B cell (primary cell): ENCODE measurements around the gene STK16. TPM values are rescaled to one million over a fixed set of nuclear protein-coding genes. Genes with fewer than 3 reads are reported as not detected.

ENCODE experiments used
- ATAC-seq: fragments of 200-7000 bp; cut with Tn5 transposase; one replicate; pipeline ENCODE4 v1.10.0; 2021; ENCODE audit warnings: low read depth, mild to moderate bottlenecking, moderate number of reproducible peaks, moderate library complexity
- CTCF ChIA-PET: fragments of 350-600 bp; sonication (Branson Sonifier 250); formaldehyde crosslinking; loops from one replicate; lab custom pipeline; 2021; ENCODE audit warnings: antibody characterized with exemption, inconsistent platforms; lab: Charles Lee
- POLR2A ChIA-PET: fragments of 350-600 bp; sonication (Branson Sonifier 250); formaldehyde crosslinking; loops from one replicate; lab custom pipeline; 2021; ENCODE audit warnings: antibody characterized with exemption; lab: Charles Lee
- DNase-seq: peaks from one replicate; pipeline ENCODE4 v3.0.0; 2013
- H2AFZ ChIP-seq: 2 replicates; pipeline ENCODE4 v1.6.1; 2012; ENCODE audit warnings: mild to moderate bottlenecking, low read depth, low read length; ENCODE audit not compliant: insufficient read depth, poor library complexity, severe bottlenecking
- H3K27ac ChIP-seq, 2 donors: 1 replicate in 1 of 2; 2 replicates in 1 of 2; pipeline ENCODE4 v1.5.1; 2012 to 2013; ENCODE audit warnings: low read length in 2 of 2, mild to moderate bottlenecking in 2 of 2, moderate library complexity in 1 of 2
- H3K27me3 ChIP-seq, 4 experiments: fragments of 200-600 bp in 1 of 4; sonication (generic) in 1 of 4; replicated peaks in 1 of 4; 1 replicate in 2 of 4; 2 replicates in 2 of 4; pipeline versions ENCODE4 v1.6.1 to v1.7.0; 2013 to 2016; ENCODE audit warnings: low read length in 3 of 4, mild to moderate bottlenecking in 2 of 4, mixed read lengths in 1 of 4, moderate library complexity in 1 of 4; ENCODE audit not compliant: insufficient read depth in 4 of 4, control insufficient read depth in 3 of 4; ENCODE audit errors: control extremely low read depth in 1 of 4
- H3K36me3 ChIP-seq, 2 experiments: replicated peaks in 1 of 2; 1 replicate in 1 of 2; 2 replicates in 1 of 2; pipeline versions ENCODE4 v1.6.1 to v1.7.1; 2013; ENCODE audit warnings: low read length in 1 of 2; ENCODE audit not compliant: insufficient read depth in 2 of 2, control insufficient read depth in 1 of 2; ENCODE audit errors: control extremely low read depth in 1 of 2, extremely low read depth in 1 of 2
- H3K4me1 ChIP-seq, 2 donors: fragments of 200-600 bp in 1 of 2; sonication (generic) in 1 of 2; 1 replicate in 1 of 2; 2 replicates in 1 of 2; pipeline versions ENCODE4 v1.5.1 to v1.6.1; 2013 to 2017; ENCODE audit warnings: low read length in 2 of 2; ENCODE audit not compliant: control insufficient read depth in 2 of 2, insufficient read depth in 2 of 2
- H3K4me2 ChIP-seq: replicated peaks from 2 replicates; pipeline ENCODE3; 2012; ENCODE audit warnings: mild to moderate bottlenecking, low read depth, low read length; ENCODE audit not compliant: poor library complexity, severe bottlenecking
- H3K4me3 ChIP-seq, 5 experiments: fragments of 200-600 bp in 1 of 5; sonication (generic) in 1 of 5; 1 replicate in 3 of 5; 2 replicates in 2 of 5; pipeline versions ENCODE4 v1.5.1 to v1.7.0; 2011 to 2016; ENCODE audit warnings: low read length in 4 of 5, mild to moderate bottlenecking in 4 of 5, low read depth in 2 of 5, control low read depth in 1 of 5, moderate library complexity in 1 of 5; ENCODE audit not compliant: insufficient read depth in 1 of 5; ENCODE audit errors: control extremely low read depth in 1 of 5, extremely low read depth in 1 of 5
- H3K79me2 ChIP-seq: fragments of 200-600 bp; sonication (generic); one replicate; pipeline ENCODE4 v1.6.0; 2016; ENCODE audit warnings: low read length; ENCODE audit not compliant: control insufficient read depth, insufficient read depth
- H3K9ac ChIP-seq: fragments of 200-600 bp; sonication (generic); 2 replicates; pipeline ENCODE4 v1.6.1; 2017; ENCODE audit warnings: mild to moderate bottlenecking, low read length, moderate library complexity
- H3K9me3 ChIP-seq, 3 donors: one replicate each; pipeline versions ENCODE4 v1.6.1 to v1.7.1; 2013; ENCODE audit warnings: low read length in 2 of 3; ENCODE audit not compliant: control insufficient read depth in 2 of 3, insufficient read depth in 1 of 3; ENCODE audit errors: control extremely low read depth in 1 of 3
- H4K20me1 ChIP-seq: 2 replicates; pipeline ENCODE4 v1.6.0; 2012; ENCODE audit warnings: mild to moderate bottlenecking, low read length; ENCODE audit not compliant: insufficient read depth, control insufficient read depth, poor library complexity, severe bottlenecking
- H3K27ac Mint-ChIP-seq: one replicate; pipeline ENCODE4 v1.8.0; 2021; ENCODE audit warnings: mixed read lengths
- H3K27me3 Mint-ChIP-seq: one replicate; pipeline ENCODE4 v1.8.0; 2021; ENCODE audit warnings: mixed read lengths
- H3K4me1 Mint-ChIP-seq: one replicate; pipeline ENCODE4 v1.8.0; 2021; ENCODE audit warnings: mixed read lengths
- H3K4me3 Mint-ChIP-seq: one replicate; pipeline ENCODE4 v1.8.0; 2021; ENCODE audit warnings: mixed read lengths
- H3K9me3 Mint-ChIP-seq: one replicate; pipeline ENCODE4 v1.8.0; 2022; ENCODE audit warnings: mixed read lengths; ENCODE audit not compliant: insufficient read depth
- EZH2 ChIP-seq: IDR thresholded peaks from 2 replicates; pipeline ENCODE4 v1.6.1; 2012; ENCODE audit warnings: borderline replicate concordance, low read depth, mild to moderate bottlenecking, moderate library complexity, low read length; ENCODE audit not compliant: insufficient read depth, poor library complexity, severe bottlenecking
- WGBS: methylation state at CpG from one replicate; pipeline ENCODE4 v1.1.5; 2013; ENCODE audit warnings: missing lambda C conversion rate; ENCODE audit not compliant: insufficient coverage; 5-methylcytosine and 5-hydroxymethylcytosine counted together
- intact Hi-C: fragments of 100-400 bp; cut with micrococcal nuclease; formaldehyde crosslinking; loops from one replicate; pipeline ENCODE4 v1.10.0; 2022
- polyA plus RNA-seq: library from polyadenylated mRNA; depleted of rRNA; stranded (reverse); fragments of >200 nt; gene quantifications from 2 replicates; pipeline ENCODE4 v1.2.3, GENCODE V29; 2012
- total RNA-seq, 2 donors: library from RNA; stranded (reverse); fragments of 120-200 nt in 1 of 2; gene quantifications; 1 replicate in 1 of 2; 2 replicates in 1 of 2; pipeline versions ENCODE4 v1.2.3 to v1.2.4, GENCODE V29; 2013 to 2022
- TF ChIP-seq, protein P1 (sequence below): fragments of 200-600 bp; IDR thresholded peaks from one replicate; pipeline ENCODE4 v1.8.0; 2022; ENCODE audit warnings: antibody characterized with exemption, mild to moderate bottlenecking

The STK16 gene
- total and polyA plus RNA-seq, 2 donors (not counting 1 experiment from before 2014, with no cell fraction given) = 29.0 to 60.1 TPM

DNA sequence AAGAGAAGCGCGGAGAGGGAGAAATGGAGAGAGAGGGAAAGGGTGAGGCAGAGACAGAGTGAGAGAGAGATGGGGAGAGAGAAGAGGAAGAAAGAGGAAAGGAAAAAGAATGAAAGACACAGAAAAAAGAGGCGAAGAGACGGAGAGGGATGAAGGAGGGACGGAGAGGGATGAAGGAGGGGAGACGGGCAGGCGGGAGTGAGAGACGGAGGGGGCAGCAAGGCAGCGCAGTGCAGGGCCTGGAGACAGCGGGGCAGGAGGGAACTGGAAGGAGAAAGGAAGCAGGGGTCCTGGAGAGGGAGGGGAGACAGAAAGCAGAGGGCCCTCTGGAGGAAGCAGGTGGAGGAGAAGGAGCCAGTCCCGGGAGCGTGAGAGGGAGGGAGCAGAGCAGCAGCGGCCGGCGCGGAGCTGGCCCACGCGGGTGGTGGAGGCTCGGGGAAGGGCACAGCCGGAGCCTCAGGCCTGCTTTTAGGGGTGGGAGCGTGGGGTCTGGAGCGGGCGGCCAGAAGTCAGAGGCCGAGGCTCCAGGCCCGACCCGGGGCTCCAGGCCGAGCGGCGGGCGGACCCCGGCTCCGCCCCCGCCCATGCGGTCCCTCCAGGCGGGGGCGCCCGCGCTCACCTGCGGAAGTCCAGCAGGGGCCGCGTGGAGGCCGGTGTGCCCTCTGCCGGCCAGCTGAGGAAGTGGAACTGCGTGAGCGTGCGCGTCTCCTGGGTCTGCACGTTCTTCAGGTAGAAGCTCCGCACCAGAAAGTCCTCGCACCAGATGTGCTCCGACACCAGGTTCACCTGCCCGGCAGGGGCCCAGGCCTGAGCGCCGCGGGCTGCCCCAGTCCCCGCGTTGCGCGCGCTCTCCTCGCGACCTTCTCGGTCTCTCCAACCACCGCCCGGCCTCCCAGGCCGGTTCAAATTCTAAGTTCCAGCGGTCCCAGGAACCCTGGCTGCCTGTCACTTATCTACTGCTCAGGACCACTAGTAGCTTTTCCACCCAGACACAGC lies 49.4 kb downstream of the STK16 start:
- H3K4me1 Mint-ChIP-seq = peaks cover 16% of the 10 kb centered on the region
- WGBS = 4% methylated on average over 67 of the region's 67 CpGs
- no peaks in the 10 kb centered on the region for H3K27me3 Mint-ChIP-seq
- no peaks in the 10 kb centered on the region for H3K9me3 Mint-ChIP-seq
- peak overlapping the region; percentile 74 for H3K27ac Mint-ChIP-seq
- H3K9ac ChIP-seq = peak overlapping the region; percentile 67
- H3K4me3 ChIP-seq = peak overlapping the region in 4 of 5 experiments; percentile 48 to 67 (median 60)
- TF ChIP-seq, protein P1, sequence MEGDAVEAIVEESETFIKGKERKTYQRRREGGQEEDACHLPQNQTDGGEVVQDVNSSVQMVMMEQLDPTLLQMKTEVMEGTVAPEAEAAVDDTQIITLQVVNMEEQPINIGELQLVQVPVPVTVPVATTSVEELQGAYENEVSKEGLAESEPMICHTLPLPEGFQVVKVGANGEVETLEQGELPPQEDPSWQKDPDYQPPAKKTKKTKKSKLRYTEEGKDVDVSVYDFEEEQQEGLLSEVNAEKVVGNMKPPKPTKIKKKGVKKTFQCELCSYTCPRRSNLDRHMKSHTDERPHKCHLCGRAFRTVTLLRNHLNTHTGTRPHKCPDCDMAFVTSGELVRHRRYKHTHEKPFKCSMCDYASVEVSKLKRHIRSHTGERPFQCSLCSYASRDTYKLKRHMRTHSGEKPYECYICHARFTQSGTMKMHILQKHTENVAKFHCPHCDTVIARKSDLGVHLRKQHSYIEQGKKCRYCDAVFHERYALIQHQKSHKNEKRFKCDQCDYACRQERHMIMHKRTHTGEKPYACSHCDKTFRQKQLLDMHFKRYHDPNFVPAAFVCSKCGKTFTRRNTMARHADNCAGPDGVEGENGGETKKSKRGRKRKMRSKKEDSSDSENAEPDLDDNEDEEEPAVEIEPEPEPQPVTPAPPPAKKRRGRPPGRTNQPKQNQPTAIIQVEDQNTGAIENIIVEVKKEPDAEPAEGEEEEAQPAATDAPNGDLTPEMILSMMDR = peak; percentile 99
- no peak for TF ChIP-seq EZH2
- H3K4me3 Mint-ChIP-seq = peak overlapping the region; percentile 80
- intact Hi-C loops = loop anchor here (1.0 to 5.0 kb wide), 5 partner anchors 15 to 93 kb away; partner anchors contain the start of genes ABCB6, ANKZF1, ATG9A and DNAJB2
- H3K4me2 ChIP-seq = peak overlapping the region; percentile 93
- ChIA-PET POLR2A (interaction anchor here (0.6 to 3.7 kb wide), 15 partner anchors 10 to 136 kb away, joined by 3 to 42 read pairs (median 5); partner anchors contain the start of genes ANKZF1, ATG9A, CNPPD1 and DNAJB2), CTCF (interaction anchor here (0.7 to 10.3 kb wide), 37 partner anchors 10 to 635 kb away, joined by 3 to 239 read pairs (median 6); partner anchors contain the start of genes ABCB6, ANKZF1, ATG9A and BCS1L)
- DNase-seq (peak; percentile 95), ATAC-seq (peak; percentile 97)
- H3K79me2 ChIP-seq = no peaks in the 10 kb centered on the region
- peak overlapping the region; percentile 100 for H2AFZ ChIP-seq
- H3K27ac ChIP-seq = peak overlapping the region; percentile 62 to 74
- no peaks in the 10 kb centered on the region for H3K36me3 ChIP-seq
- H3K9me3 ChIP-seq = no peaks in the 10 kb centered on the region
- H3K4me1 ChIP-seq = peaks cover 14 to 19% of the 10 kb centered on the region in 2 donors
- peaks cover 0 to 7% (median 1%) of the 10 kb centered on the region in 4 experiments for H3K27me3 ChIP-seq
- H4K20me1 ChIP-seq = no peaks in the 10 kb centered on the region
